ENCODE results near the gene NEK8.

The NEK8 gene

DNA sequence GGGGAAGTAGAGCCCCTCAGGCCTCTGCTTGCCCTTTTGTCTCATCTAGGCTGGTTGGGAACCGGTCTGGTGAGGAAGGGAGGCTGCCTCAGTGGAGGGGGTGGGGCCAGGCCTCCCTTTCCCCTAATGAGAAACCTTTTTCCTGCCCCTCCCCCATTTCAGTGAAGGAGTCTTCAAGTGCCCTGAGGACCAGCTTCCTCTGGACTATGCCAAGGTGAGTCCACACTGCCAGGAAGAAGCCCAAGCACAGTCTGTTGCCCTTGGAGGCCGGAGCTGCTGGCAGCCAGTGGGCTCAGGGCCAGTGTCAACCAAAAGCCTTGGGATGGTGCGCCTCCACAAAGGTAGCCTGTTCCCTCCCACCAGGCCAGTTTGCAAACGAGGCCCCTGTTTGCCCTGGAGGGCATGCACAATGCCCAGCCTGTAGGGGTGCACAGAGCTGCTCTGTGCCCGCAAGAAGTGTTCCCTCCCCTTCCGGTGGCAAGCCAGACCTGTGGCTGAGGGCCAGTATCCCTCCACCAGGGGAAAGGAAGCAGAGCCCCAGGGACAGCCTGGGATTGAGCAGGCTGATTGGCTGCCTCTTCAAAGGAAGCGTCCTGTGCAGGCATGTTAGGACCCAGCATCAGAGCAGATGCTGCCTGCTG is 18.6 kb downstream of the NEK8 start:
- H3K36me3 ChIP-seq (ENCODE audit: control insufficient read depth, insufficient read depth, low read length): peaks cover 35% of the 10 kb centered on the region
- no peak overlapping the region for H3K4me3 ChIP-seq (ENCODE audit: low read length)
- no peak overlapping the region for H3K27ac ChIP-seq (ENCODE audit: low read length)
- no peak for DNase-seq (ENCODE audit: low read depth, low spot score)
- no peaks in the 10 kb centered on the region for H3K9me3 ChIP-seq (ENCODE audit: control insufficient read depth, insufficient read depth, low read length)
- H3K4me1 ChIP-seq (ENCODE audit: control insufficient read depth, insufficient read depth, low read length): peaks cover 15% of the 10 kb centered on the region
- H3K27me3 ChIP-seq (ENCODE audit: control insufficient read depth, insufficient read depth, low read length): no peaks in the 10 kb centered on the region
- no CpG with 5 or more reads among the region's 7 CpGs for WGBS (ENCODE audit: insufficient coverage, insufficient read length)

GRCh38 chr17:28747801-28748750 is 19.5 kb downstream of the NEK8 start:
- Histone ChIP-seq H3K27ac (ENCODE audit: low read length) (no peak overlapping the region), H3K4me1 (ENCODE audit: control insufficient read depth, insufficient read depth, low read length) (peaks cover 15% of the 10 kb centered on the region)

GRCh38 chr17:28748852-28749515 is 20.4 kb downstream of the NEK8 start:
- H3K27me3 ChIP-seq (ENCODE audit: control insufficient read depth, insufficient read depth, low read length): no peaks in the 10 kb centered on the region
- no peak overlapping the region for H3K27ac ChIP-seq (ENCODE audit: low read length)
- no peak overlapping the region for H3K4me3 ChIP-seq (ENCODE audit: low read length)
- H3K4me1 ChIP-seq (ENCODE audit: control insufficient read depth, insufficient read depth, low read length): peaks cover 15% of the 10 kb centered on the region
- WGBS (ENCODE audit: insufficient coverage, insufficient read length): no CpG with 5 or more reads among the region's 18 CpGs
- H3K9me3 ChIP-seq (ENCODE audit: control insufficient read depth, insufficient read depth, low read length): no peaks in the 10 kb centered on the region
- H3K36me3 ChIP-seq (ENCODE audit: control insufficient read depth, insufficient read depth, low read length): peaks cover 35% of the 10 kb centered on the region
- DNase-seq (ENCODE audit: low read depth, low spot score): no peak

More at GRCh38 chr17:28747801-28748750, 19.5 kb downstream of the NEK8 start:
- Histone ChIP-seq H3K36me3 (ENCODE audit: control insufficient read depth, insufficient read depth, low read length) (peaks cover 35% of the 10 kb centered on the region), H3K4me3 (ENCODE audit: low read length) (no peak overlapping the region), H3K27me3 (ENCODE audit: control insufficient read depth, insufficient read depth, low read length) (no peaks in the 10 kb centered on the region), H3K9me3 (ENCODE audit: control insufficient read depth, insufficient read depth, low read length) (no peaks in the 10 kb centered on the region)
- WGBS (ENCODE audit: insufficient coverage, insufficient read length): no CpG with 5 or more reads among the region's 18 CpGs
- no peak for DNase-seq (ENCODE audit: low read depth, low spot score)

DNA sequence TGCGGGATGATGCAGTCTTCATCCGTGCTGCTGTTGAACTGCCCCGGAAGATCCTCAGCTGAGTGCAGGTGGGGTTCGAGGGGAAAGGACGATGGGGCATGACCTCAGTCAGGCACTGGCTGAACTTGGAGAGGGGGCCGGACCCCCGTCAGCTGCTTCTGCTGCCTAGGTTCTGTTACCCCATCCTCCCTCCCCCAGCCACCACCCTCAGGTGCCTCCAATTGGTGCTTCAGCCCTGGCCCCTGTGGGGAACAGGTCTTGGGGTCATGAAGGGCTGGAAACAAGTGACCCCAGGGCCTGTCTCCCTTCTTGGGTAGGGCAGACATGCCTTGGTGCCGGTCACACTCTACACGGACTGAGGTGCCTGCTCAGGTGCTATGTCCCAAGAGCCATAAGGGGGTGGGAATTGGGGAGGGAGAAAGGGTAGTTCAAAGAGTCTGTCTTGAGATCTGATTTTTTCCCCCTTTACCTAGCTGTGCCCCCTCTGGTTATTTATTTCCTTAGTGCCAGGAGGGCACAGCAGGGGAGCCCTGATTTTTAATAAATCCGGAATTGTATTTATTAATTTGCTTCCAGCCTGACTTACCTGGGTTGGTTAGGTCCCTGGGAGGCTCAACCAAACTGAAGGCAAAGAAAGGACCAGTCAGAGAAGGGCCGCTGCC is 21.1 kb downstream of the NEK8 start:
- Histone ChIP-seq H3K4me3 (ENCODE audit: low read length) (no peak overlapping the region), H3K9me3 (ENCODE audit: control insufficient read depth, insufficient read depth, low read length) (no peaks in the 10 kb centered on the region), H3K4me1 (ENCODE audit: control insufficient read depth, insufficient read depth, low read length) (peaks cover 15% of the 10 kb centered on the region), H3K36me3 (ENCODE audit: control insufficient read depth, insufficient read depth, low read length) (peaks cover 35% of the 10 kb centered on the region), H3K27ac (ENCODE audit: low read length) (no peak overlapping the region), H3K27me3 (ENCODE audit: control insufficient read depth, insufficient read depth, low read length) (no peaks in the 10 kb centered on the region)
- DNase-seq (ENCODE audit: low read depth, low spot score): no peak
- WGBS (ENCODE audit: insufficient coverage, insufficient read length): no CpG with 5 or more reads among the region's 11 CpGs

- Histone ChIP-seq H3K27ac (ENCODE audit: low read length) (no peak overlapping the region), H3K27me3 (ENCODE audit: control insufficient read depth, insufficient read depth, low read length) (no peaks in the 10 kb centered on the region), H3K9me3 (ENCODE audit: control insufficient read depth, insufficient read depth, low read length) (no peaks in the 10 kb centered on the region), H3K4me1 (ENCODE audit: control insufficient read depth, insufficient read depth, low read length) (peaks cover 15% of the 10 kb centered on the region), H3K36me3 (ENCODE audit: control insufficient read depth, insufficient read depth, low read length) (peaks cover 35% of the 10 kb centered on the region), H3K4me3 (ENCODE audit: low read length) (no peak overlapping the region)
- no CpG with 5 or more reads among the region's 20 CpGs for WGBS (ENCODE audit: insufficient coverage, insufficient read length)
- DNase-seq (ENCODE audit: low read depth, low spot score): no peak
Measured at GRCh38 chr17:28750178-28751047, 21.8 kb downstream of the NEK8 start.

DNA sequence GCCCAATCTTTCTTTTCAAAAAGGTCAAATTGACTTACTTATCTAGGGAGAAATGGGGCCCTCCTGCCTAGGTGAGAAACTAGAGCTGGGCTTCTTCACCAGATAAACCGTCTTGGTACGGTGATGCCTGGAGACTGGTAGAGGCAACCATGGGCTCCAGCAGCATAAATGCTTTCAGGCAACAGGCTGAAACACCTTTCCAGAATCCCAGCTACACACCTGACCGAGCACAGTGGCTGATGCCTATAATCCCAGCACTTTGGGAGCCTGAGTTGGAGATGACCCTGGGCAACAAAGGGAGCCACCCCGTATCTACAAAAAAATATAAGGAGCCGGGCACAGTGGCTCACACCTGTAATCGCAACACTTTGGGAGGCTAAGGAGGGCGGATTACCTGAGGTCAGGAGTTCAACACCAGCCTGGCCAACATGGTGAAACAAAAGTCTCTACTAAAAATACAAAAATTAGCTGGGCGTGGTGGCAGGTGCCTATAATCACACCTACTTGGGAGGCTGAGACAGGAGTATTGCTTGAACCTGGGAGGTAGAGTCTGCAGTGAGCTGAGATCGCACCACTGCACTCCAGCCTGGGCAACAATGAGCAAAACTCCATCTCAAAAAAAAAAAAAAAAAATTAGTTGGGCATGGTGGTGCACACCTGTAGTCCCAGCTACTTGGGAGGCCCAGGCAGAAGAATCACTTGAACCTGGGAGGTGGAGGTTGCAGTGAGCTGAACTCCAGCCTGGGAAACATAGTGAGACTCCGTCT is 23.2 kb downstream of the NEK8 start:
- no peak for DNase-seq (ENCODE audit: low read depth, low spot score)
- H3K27me3 ChIP-seq (ENCODE audit: control insufficient read depth, insufficient read depth, low read length): no peaks in the 10 kb centered on the region
- no peaks in the 10 kb centered on the region for H3K9me3 ChIP-seq (ENCODE audit: control insufficient read depth, insufficient read depth, low read length)
- peaks cover 5% of the 10 kb centered on the region for H3K4me1 ChIP-seq (ENCODE audit: control insufficient read depth, insufficient read depth, low read length)
- H3K36me3 ChIP-seq (ENCODE audit: control insufficient read depth, insufficient read depth, low read length): peaks cover 32% of the 10 kb centered on the region
- no peak overlapping the region for H3K27ac ChIP-seq (ENCODE audit: low read length)
- WGBS (ENCODE audit: insufficient coverage, insufficient read length): no CpG with 5 or more reads among the region's 10 CpGs
- H3K4me3 ChIP-seq (ENCODE audit: low read length): no peak overlapping the region

DNA sequence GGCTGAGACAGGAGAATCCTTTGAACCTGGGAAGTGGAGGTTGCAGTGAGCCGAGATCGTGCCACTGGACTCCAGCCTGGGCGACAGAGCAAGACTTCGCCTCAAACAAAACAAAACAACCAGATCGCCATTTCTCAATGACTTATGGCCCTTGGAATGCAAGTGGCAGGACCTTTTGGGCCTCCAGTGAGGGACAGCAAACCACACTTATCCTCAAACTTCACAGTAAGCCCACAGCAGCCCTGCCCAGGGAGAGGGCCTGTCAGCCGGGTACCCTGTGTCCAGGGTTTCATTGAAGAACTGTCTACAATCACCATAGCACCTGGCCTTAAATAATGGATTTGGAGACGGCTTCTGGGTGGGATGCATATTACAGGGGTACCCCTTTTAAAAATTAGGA is 26.9 kb downstream of the NEK8 start:
- Histone ChIP-seq H3K27me3 (ENCODE audit: control insufficient read depth, insufficient read depth, low read length) (no peaks in the 10 kb centered on the region), H3K27ac (ENCODE audit: low read length) (no peak overlapping the region), H3K4me3 (ENCODE audit: low read length) (no peak overlapping the region), H3K4me1 (ENCODE audit: control insufficient read depth, insufficient read depth, low read length) (no peaks in the 10 kb centered on the region; the same call in none of the 2 replicates), H3K9me3 (ENCODE audit: control insufficient read depth, insufficient read depth, low read length) (no peaks in the 10 kb centered on the region), H3K36me3 (ENCODE audit: control insufficient read depth, insufficient read depth, low read length) (peaks cover 15% of the 10 kb centered on the region)
- no peak for DNase-seq (ENCODE audit: low read depth, low spot score)
- WGBS (ENCODE audit: insufficient coverage, insufficient read length): no CpG with 5 or more reads among the region's 7 CpGs

- H3K27ac ChIP-seq (ENCODE audit: low read length): no peak overlapping the region
- H3K36me3 ChIP-seq (ENCODE audit: control insufficient read depth, insufficient read depth, low read length): peaks cover 14% of the 10 kb centered on the region
- DNase-seq (ENCODE audit: low read depth, low spot score): no peak
- no peak overlapping the region for H3K4me3 ChIP-seq (ENCODE audit: low read length)
- H3K9me3 ChIP-seq (ENCODE audit: control insufficient read depth, insufficient read depth, low read length): no peaks in the 10 kb centered on the region
- WGBS (ENCODE audit: insufficient coverage, insufficient read length): no CpG with 5 or more reads among the region's 5 CpGs
- no peaks in the 10 kb centered on the region; the same call in none of the 2 replicates for H3K4me1 ChIP-seq (ENCODE audit: control insufficient read depth, insufficient read depth, low read length)
- no peaks in the 10 kb centered on the region for H3K27me3 ChIP-seq (ENCODE audit: control insufficient read depth, insufficient read depth, low read length)
Measured at GRCh38 chr17:28756049-28756804, 27.6 kb downstream of the NEK8 start.
